ENCODE data around the gene TRIM5. TPM values are rescaled to one million over a fixed set of nuclear protein-coding genes. Genes with fewer than 3 reads are reported as not detected.

The TRIM5 gene
- polyA plus RNA-seq, 2 of the 4 experiments (the other 2 are of a cell fraction): 21.9 to 32.6 TPM

- H3K27ac ChIP-seq: no peak overlapping the region
- no peak for TF ChIP-seq JUNB (IDR thresholded peaks at IDR 0.05)
- TF ChIP-seq HES2 (IDR thresholded peaks at IDR 0.05): no peak
- TF ChIP-seq SREBF2 (IDR thresholded peaks at IDR 0.05): no peak
- TF ChIP-seq FOXS1 (CRISPR knock-in tag; IDR thresholded peaks at IDR 0.05): no peak
- no peak for TF ChIP-seq PHF8 (IDR thresholded peaks at IDR 0.05; ENCODE audit: borderline replicate concordance, low read depth)
- TF ChIP-seq NFE2L2 (conservative IDR thresholded peaks at IDR 0.05; ENCODE audit: low read length): no peak
- no peak for TF ChIP-seq JUN (IDR thresholded peaks at IDR 0.05)
- no peak for TF ChIP-seq BCL3 (IDR thresholded peaks at IDR 0.05)
- no peak for TF ChIP-seq NPAS2 (CRISPR knock-in tag; IDR thresholded peaks at IDR 0.05; ENCODE audit: borderline replicate concordance)
- TF ChIP-seq HOXB5 (CRISPR knock-in tag; IDR thresholded peaks at IDR 0.05): no peak
- TF ChIP-seq MYC (IDR thresholded peaks at IDR 0.05; ENCODE audit: borderline replicate concordance, low read length): no peak
- no peak for TF ChIP-seq KDM1A (IDR thresholded peaks at IDR 0.05; ENCODE audit: low read depth)
- no peak for TF ChIP-seq PBX3 (IDR thresholded peaks at IDR 0.05)
- no peak for TF ChIP-seq HEYL (CRISPR knock-in tag; IDR thresholded peaks at IDR 0.05)
- no peak for TF ChIP-seq EHMT2 (IDR thresholded peaks at IDR 0.05; ENCODE audit: low read depth)
- no peak for TF ChIP-seq ZNF302 (CRISPR knock-in tag; IDR thresholded peaks at IDR 0.05)
- TF ChIP-seq SMC3 (IDR thresholded peaks at IDR 0.05): no peak
- ChIA-PET POLR2A (no interaction called here), CTCF (interaction anchor here (1.1 to 1.7 kb wide), 3 partner anchors 11 to 224 kb away, joined by 3 to 6 read pairs (median 3); no protein-coding TSS in a partner anchor)
- DNase-seq (ENCODE audit: low read depth in 1 of 2, low spot score in 1 of 2): no peak
- no peak for FAIRE-seq
- ATAC-seq: no peak
- no peak overlapping the region for H3K4me2 ChIP-seq
- no peak overlapping the region for H3K4me3 ChIP-seq
- WGBS (ENCODE audit: missing lambda C conversion rate): 81% methylated on average over 10 of the region's 10 CpGs
- H3K4me1 ChIP-seq: no peaks in the 10 kb centered on the region
- no peaks in the 10 kb centered on the region for H3K9me3 ChIP-seq
Observed at GRCh38 chr11:5700421-5701054, 15.7 kb upstream of the TRIM5 start.

- TF ChIP-seq CHD4 (IDR thresholded peaks at IDR 0.05; ENCODE audit: borderline replicate concordance) (no peak), FOSL2 (IDR thresholded peaks at IDR 0.05) (no peak), FOSL2 (CRISPR knock-in tag; IDR thresholded peaks at IDR 0.05) (no peak), FOSB (CRISPR knock-in tag; IDR thresholded peaks at IDR 0.05) (no peak), E2F6 (IDR thresholded peaks at IDR 0.05; ENCODE audit: borderline replicate concordance, low read depth) (no peak)
- ChIA-PET POLR2A (no interaction called here), CTCF (interaction anchor here (0.5 to 1.5 kb wide), 3 partner anchors 9 to 335 kb away, joined by 3 read pairs; partner anchors contain the start of gene TRIM22)
- Histone ChIP-seq H3K4me2 (no peak overlapping the region), H3K4me1 (no peaks in the 10 kb centered on the region), H3K4me3 (no peak overlapping the region), H3K27ac (no peak overlapping the region), H3K9me3 (no peaks in the 10 kb centered on the region)
- FAIRE-seq: no peak
- DNase-seq (ENCODE audit: low read depth in 1 of 2, low spot score in 1 of 2): no peak
- ATAC-seq: no peak
- 73% methylated on average over 7 of the region's 7 CpGs for WGBS (ENCODE audit: missing lambda C conversion rate)
Observed at GRCh38 chr11:5698281-5698680, 13.4 kb upstream of the TRIM5 start.

GRCh38 chr11:5696210-5696609 is 11.3 kb upstream of the TRIM5 start:
- FAIRE-seq: no peak
- Histone ChIP-seq H3K4me2 (no peak overlapping the region), H3K27ac (no peak overlapping the region), H3K9me3 (no peaks in the 10 kb centered on the region), H3K4me3 (no peak overlapping the region), H3K4me1 (no peaks in the 10 kb centered on the region)
- no peak for TF ChIP-seq NPAS2 (CRISPR knock-in tag; IDR thresholded peaks at IDR 0.05; ENCODE audit: borderline replicate concordance)
- no peak for TF ChIP-seq MYC (IDR thresholded peaks at IDR 0.05; ENCODE audit: borderline replicate concordance, low read length)
- no peak for TF ChIP-seq CEBPB (IDR thresholded peaks at IDR 0.05)
- TF ChIP-seq E2F6 (IDR thresholded peaks at IDR 0.05; ENCODE audit: borderline replicate concordance, low read depth): no peak
- TF ChIP-seq CHD2 (IDR thresholded peaks at IDR 0.05; ENCODE audit: low read length, partially characterized antibody): no peak
- no peak for TF ChIP-seq BCL3 (IDR thresholded peaks at IDR 0.05)
- TF ChIP-seq FOXS1 (CRISPR knock-in tag; IDR thresholded peaks at IDR 0.05): no peak
- no peak for TF ChIP-seq USF2 (IDR thresholded peaks at IDR 0.05)
- TF ChIP-seq CBX2 (IDR thresholded peaks at IDR 0.05; ENCODE audit: borderline replicate concordance, low read depth): no peak
- no peak for DNase-seq (ENCODE audit: low read depth in 1 of 2, low spot score in 1 of 2)
- 40% methylated on average over 2 of the region's 2 CpGs for WGBS (ENCODE audit: missing lambda C conversion rate)
- ATAC-seq: no peak; a peak in 2 of 6 replicates
- ChIA-PET POLR2A (no interaction called here), CTCF (interaction anchor here (1.3 kb wide), 1 partner anchor 12 kb away, joined by 4 read pairs; the partner anchor contains the start of gene TRIM5)

All from A549 (cell line).